ENCODE data around the gene MST1. TPM values are rescaled to one million over a fixed set of nuclear protein-coding genes. Genes with fewer than 3 reads are reported as not detected.
"Not testable (repeated sequence)": the region's sequence is repeated elsewhere in the genome, so short reads cannot be mapped to it uniquely, and the experiment has no call there.

Gene MST1
- polyA plus RNA-seq, 2 donors = 11.2 to 30.0 TPM

GRCh38 chr3:49703956-49704355 is 14.7 kb upstream of the MST1 start:
- no peak overlapping the region for H3K4me3 ChIP-seq (ENCODE audit: low read depth in 1 of 2, low read length in 2 of 2)
- H3K4me1 ChIP-seq (ENCODE audit: control insufficient read depth in 2 of 2, insufficient read depth in 2 of 2, low read length in 1 of 2) = no peaks in the 10 kb centered on the region
- no peaks in the 10 kb centered on the region for H3K27me3 ChIP-seq (ENCODE audit: control insufficient read depth in 1 of 2, insufficient read depth in 2 of 2, low read length in 2 of 2)
- no peak overlapping the region for H3K27ac ChIP-seq (ENCODE audit: low read depth in 2 of 2, low read length in 1 of 2)
- no peaks in the 10 kb centered on the region for H3K9me3 ChIP-seq (ENCODE audit: control insufficient read depth in 2 of 2, insufficient read depth in 1 of 2, low read depth in 1 of 2, low read length in 1 of 2)
- H3K36me3 ChIP-seq (ENCODE audit: control insufficient read depth in 2 of 2, insufficient read depth in 2 of 2, low read length in 1 of 2) = peaks cover 11 to 52% of the 10 kb centered on the region in 2 donors
- 91 to 93% methylated on average over 7 of the region's 7 CpGs for WGBS, 2 donors

- no peaks in the 10 kb centered on the region for H3K4me1 ChIP-seq (ENCODE audit: control insufficient read depth in 2 of 2, insufficient read depth in 2 of 2, low read length in 1 of 2)
Measured at GRCh38 chr3:49703443-49703927, 14.2 kb upstream of the MST1 start.

DNA sequence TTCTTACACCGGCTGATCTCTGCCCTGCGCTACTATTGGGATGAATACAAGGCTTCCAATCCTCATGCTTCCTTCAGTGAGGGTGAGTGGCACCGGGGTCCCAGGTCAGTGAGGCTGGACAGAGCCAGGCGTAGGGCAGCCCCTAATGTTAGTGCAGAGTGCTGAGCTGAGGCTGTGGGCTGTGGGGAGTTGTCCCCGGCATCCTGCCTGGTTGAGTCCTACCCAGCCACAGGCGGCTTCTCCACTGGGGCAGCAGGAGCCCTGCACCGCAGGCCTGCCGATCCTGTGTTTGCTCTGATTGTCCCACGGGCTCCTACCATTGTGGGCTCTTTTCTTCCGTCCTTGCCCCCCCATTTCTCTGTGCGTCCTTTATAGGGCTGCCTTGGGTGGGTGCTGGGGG is 13.4 kb upstream of the MST1 start:
- no peak overlapping the region for H3K4me3 ChIP-seq (ENCODE audit: low read depth in 1 of 2, low read length in 2 of 2)
- H3K27me3 ChIP-seq (ENCODE audit: control insufficient read depth in 1 of 2, insufficient read depth in 2 of 2, low read length in 2 of 2) = no peaks in the 10 kb centered on the region
- H3K4me1 ChIP-seq (ENCODE audit: control insufficient read depth in 2 of 2, insufficient read depth in 2 of 2, low read length in 1 of 2) = no peaks in the 10 kb centered on the region
- peaks cover 13 to 54% of the 10 kb centered on the region in 2 donors for H3K36me3 ChIP-seq (ENCODE audit: control insufficient read depth in 2 of 2, insufficient read depth in 2 of 2, low read length in 1 of 2)
- WGBS, 2 donors = 90 to 93% methylated on average over 11 of the region's 11 CpGs
- no peak overlapping the region for H3K27ac ChIP-seq (ENCODE audit: low read depth in 2 of 2, low read length in 1 of 2)
- H3K9me3 ChIP-seq (ENCODE audit: control insufficient read depth in 2 of 2, insufficient read depth in 1 of 2, low read depth in 1 of 2, low read length in 1 of 2) = no peaks in the 10 kb centered on the region

More at GRCh38 chr3:49703443-49703927, 14.2 kb upstream of the MST1 start:
- no peak overlapping the region for H3K4me3 ChIP-seq (ENCODE audit: low read depth in 1 of 2, low read length in 2 of 2)
- H3K9me3 ChIP-seq (ENCODE audit: control insufficient read depth in 2 of 2, insufficient read depth in 1 of 2, low read depth in 1 of 2, low read length in 1 of 2) = no peaks in the 10 kb centered on the region
- H3K27me3 ChIP-seq (ENCODE audit: control insufficient read depth in 1 of 2, insufficient read depth in 2 of 2, low read length in 2 of 2) = no peaks in the 10 kb centered on the region
- 43 to 53% methylated on average over 14 of the region's 14 CpGs for WGBS, 2 donors
- H3K36me3 ChIP-seq (ENCODE audit: control insufficient read depth in 2 of 2, insufficient read depth in 2 of 2, low read length in 1 of 2) = peaks cover 11 to 52% of the 10 kb centered on the region in 2 donors
- H3K27ac ChIP-seq (ENCODE audit: low read depth in 2 of 2, low read length in 1 of 2) = no peak overlapping the region

GRCh38 chr3:49701388-49702077 is 12.3 kb upstream of the MST1 start:
- peaks cover 14 to 55% of the 10 kb centered on the region in 2 donors for H3K36me3 ChIP-seq (ENCODE audit: control insufficient read depth in 2 of 2, insufficient read depth in 2 of 2, low read length in 1 of 2)
- WGBS, 2 donors = 85 to 86% methylated on average over 20 to 21 of the region's 21 CpGs

GRCh38 chr3:49700453-49701128 is 11.3 kb upstream of the MST1 start:
- Histone ChIP-seq H3K36me3 (ENCODE audit: control insufficient read depth in 2 of 2, insufficient read depth in 2 of 2, low read length in 1 of 2) (peaks cover 11 to 48% of the 10 kb centered on the region in 2 donors), H3K4me3 (ENCODE audit: low read depth in 1 of 2, low read length in 2 of 2) (no peak overlapping the region), H3K27ac (ENCODE audit: low read depth in 2 of 2, low read length in 1 of 2) (no peak overlapping the region), H3K4me1 (ENCODE audit: control insufficient read depth in 2 of 2, insufficient read depth in 2 of 2, low read length in 1 of 2) (no peaks in the 10 kb centered on the region), H3K27me3 (ENCODE audit: control insufficient read depth in 1 of 2, insufficient read depth in 2 of 2, low read length in 2 of 2) (no peaks in the 10 kb centered on the region), H3K9me3 (ENCODE audit: control insufficient read depth in 2 of 2, insufficient read depth in 1 of 2, low read depth in 1 of 2, low read length in 1 of 2) (no peaks in the 10 kb centered on the region)
- 76 to 81% methylated on average over 13 of the region's 13 CpGs for WGBS, 2 donors

More at GRCh38 chr3:49701388-49702077, 12.3 kb upstream of the MST1 start:
- no peaks in the 10 kb centered on the region for H3K27me3 ChIP-seq (ENCODE audit: control insufficient read depth in 1 of 2, insufficient read depth in 2 of 2, low read length in 2 of 2)
- no peak overlapping the region for H3K4me3 ChIP-seq (ENCODE audit: low read depth in 1 of 2, low read length in 2 of 2)
- no peak overlapping the region for H3K27ac ChIP-seq (ENCODE audit: low read depth in 2 of 2, low read length in 1 of 2)
- H3K4me1 ChIP-seq (ENCODE audit: control insufficient read depth in 2 of 2, insufficient read depth in 2 of 2, low read length in 1 of 2) = no peaks in the 10 kb centered on the region
- H3K9me3 ChIP-seq (ENCODE audit: control insufficient read depth in 2 of 2, insufficient read depth in 1 of 2, low read depth in 1 of 2, low read length in 1 of 2) = no peaks in the 10 kb centered on the region

DNA sequence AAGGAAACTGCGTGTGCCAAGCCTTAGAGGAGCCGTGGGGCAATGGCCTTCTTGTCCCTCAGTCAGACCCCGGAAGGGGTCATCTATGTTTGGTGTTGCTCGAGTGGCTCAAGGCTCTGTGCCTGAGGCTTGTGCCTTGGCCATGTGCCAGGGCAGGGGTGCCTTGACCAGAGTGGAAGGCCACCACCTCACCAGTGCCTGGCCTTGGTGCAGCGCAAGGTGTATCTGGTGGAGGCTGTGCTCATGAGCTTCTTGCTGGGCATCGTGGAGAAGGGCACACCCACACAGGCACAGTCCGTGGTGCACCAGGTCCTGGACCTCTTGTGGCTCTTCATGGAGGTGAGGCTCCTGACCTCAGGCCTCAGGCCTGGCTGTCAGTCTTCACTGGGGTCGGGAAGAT is 10.7 kb upstream of the MST1 start:
- Histone ChIP-seq H3K27me3 (ENCODE audit: control insufficient read depth in 1 of 2, insufficient read depth in 2 of 2, low read length in 2 of 2) (no peaks in the 10 kb centered on the region), H3K9me3 (ENCODE audit: control insufficient read depth in 2 of 2, insufficient read depth in 1 of 2, low read depth in 1 of 2, low read length in 1 of 2) (no peaks in the 10 kb centered on the region), H3K36me3 (ENCODE audit: control insufficient read depth in 2 of 2, insufficient read depth in 2 of 2, low read length in 1 of 2) (peaks cover 10 to 42% of the 10 kb centered on the region in 2 donors), H3K4me1 (ENCODE audit: control insufficient read depth in 2 of 2, insufficient read depth in 2 of 2, low read length in 1 of 2) (no peaks in the 10 kb centered on the region), H3K27ac (ENCODE audit: low read depth in 2 of 2, low read length in 1 of 2) (no peak overlapping the region), H3K4me3 (ENCODE audit: low read depth in 1 of 2, low read length in 2 of 2) (no peak overlapping the region)
- 78 to 85% methylated on average over 8 of the region's 8 CpGs for WGBS, 2 donors

DNA sequence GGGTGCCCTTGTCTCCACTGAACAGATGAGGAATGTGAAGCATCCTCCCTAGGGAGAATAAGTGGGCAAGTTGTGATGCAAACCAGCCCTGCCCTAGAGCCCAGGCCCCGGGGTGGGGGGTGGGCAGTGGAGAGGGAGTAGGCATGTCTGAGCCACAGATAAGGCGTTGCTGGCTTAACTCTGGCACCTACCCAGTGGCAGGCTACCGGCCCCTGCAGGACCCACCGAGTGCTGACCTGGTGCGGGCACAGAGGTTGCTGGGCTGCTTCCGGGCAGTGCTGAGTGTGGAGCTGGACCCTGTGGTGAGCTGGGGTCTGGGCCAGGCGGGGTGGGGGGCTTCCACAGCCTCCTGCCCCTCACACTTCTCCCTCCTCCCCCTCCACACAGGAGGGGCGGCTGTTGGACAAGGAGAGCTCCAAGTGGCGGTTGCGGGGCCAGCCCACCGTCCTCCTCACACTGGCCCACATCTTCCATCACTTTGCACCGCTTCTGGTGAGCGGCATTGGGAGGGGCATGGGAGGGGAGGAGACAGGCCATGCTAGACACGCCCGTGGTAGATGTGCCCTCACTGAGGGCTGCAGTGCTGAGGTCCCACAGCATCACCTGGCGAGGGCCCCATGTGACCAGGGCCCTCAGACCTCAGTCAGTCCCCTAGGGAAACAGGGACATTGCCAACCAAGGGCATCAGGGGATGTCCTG is 10.2 kb upstream of the MST1 start:
- H3K36me3 ChIP-seq (ENCODE audit: control insufficient read depth in 2 of 2, insufficient read depth in 2 of 2, low read length in 1 of 2) = peaks cover 10 to 37% of the 10 kb centered on the region in 2 donors

GRCh38 chr3:49695350-49696015 is 6.2 kb upstream of the MST1 start:
- peaks cover 3 to 15% of the 10 kb centered on the region in 2 donors for H3K36me3 ChIP-seq (ENCODE audit: control insufficient read depth in 2 of 2, insufficient read depth in 2 of 2, low read length in 1 of 2)

More for the DNA sequence above, 10.2 kb upstream of the MST1 start:
- no peaks in the 10 kb centered on the region for H3K27me3 ChIP-seq (ENCODE audit: control insufficient read depth in 1 of 2, insufficient read depth in 2 of 2, low read length in 2 of 2)
- 86 to 87% methylated on average over 16 of the region's 16 CpGs for WGBS, 2 donors
- no peak overlapping the region for H3K4me3 ChIP-seq (ENCODE audit: low read depth in 1 of 2, low read length in 2 of 2)
- no peaks in the 10 kb centered on the region for H3K9me3 ChIP-seq (ENCODE audit: control insufficient read depth in 2 of 2, insufficient read depth in 1 of 2, low read depth in 1 of 2, low read length in 1 of 2)
- H3K4me1 ChIP-seq (ENCODE audit: control insufficient read depth in 2 of 2, insufficient read depth in 2 of 2, low read length in 1 of 2) = no peaks in the 10 kb centered on the region
- H3K27ac ChIP-seq (ENCODE audit: low read depth in 2 of 2, low read length in 1 of 2) = no peak overlapping the region

GRCh38 chr3:49694409-49695070 is 5.3 kb upstream of the MST1 start:
- WGBS, 2 donors = 65 to 73% methylated on average over 6 of the region's 6 CpGs
- not testable (repeated sequence) for H3K4me1 ChIP-seq (ENCODE audit: control insufficient read depth in 2 of 2, insufficient read depth in 2 of 2, low read length in 1 of 2); H3K9me3 ChIP-seq (ENCODE audit: control insufficient read depth in 2 of 2, insufficient read depth in 1 of 2, low read depth in 1 of 2, low read length in 1 of 2)

More at GRCh38 chr3:49695350-49696015, 6.2 kb upstream of the MST1 start:
- H3K4me1 ChIP-seq (ENCODE audit: control insufficient read depth in 2 of 2, insufficient read depth in 2 of 2, low read length in 1 of 2); H3K27me3 ChIP-seq (ENCODE audit: control insufficient read depth in 1 of 2, insufficient read depth in 2 of 2, low read length in 2 of 2); H3K4me3 ChIP-seq (ENCODE audit: low read depth in 1 of 2, low read length in 2 of 2); H3K9me3 ChIP-seq (ENCODE audit: control insufficient read depth in 2 of 2, insufficient read depth in 1 of 2, low read depth in 1 of 2, low read length in 1 of 2); H3K27ac ChIP-seq (ENCODE audit: low read depth in 2 of 2, low read length in 1 of 2): not testable (repeated sequence)
- 83 to 92% methylated on average over 4 of the region's 4 CpGs for WGBS, 2 donors

More at GRCh38 chr3:49694409-49695070, 5.3 kb upstream of the MST1 start:
- H3K27me3 ChIP-seq (ENCODE audit: control insufficient read depth in 1 of 2, insufficient read depth in 2 of 2, low read length in 2 of 2); H3K4me3 ChIP-seq (ENCODE audit: low read depth in 1 of 2, low read length in 2 of 2); H3K27ac ChIP-seq (ENCODE audit: low read depth in 2 of 2, low read length in 1 of 2): not testable (repeated sequence)
- H3K36me3 ChIP-seq (ENCODE audit: control insufficient read depth in 2 of 2, insufficient read depth in 2 of 2, low read length in 1 of 2) = peaks cover 3 to 12% of the 10 kb centered on the region in 2 donors

All from esophagus (tissue), 2 donors.